Measurements from ENCODE around the gene CHCHD6.

CHCHD6 gene

DNA sequence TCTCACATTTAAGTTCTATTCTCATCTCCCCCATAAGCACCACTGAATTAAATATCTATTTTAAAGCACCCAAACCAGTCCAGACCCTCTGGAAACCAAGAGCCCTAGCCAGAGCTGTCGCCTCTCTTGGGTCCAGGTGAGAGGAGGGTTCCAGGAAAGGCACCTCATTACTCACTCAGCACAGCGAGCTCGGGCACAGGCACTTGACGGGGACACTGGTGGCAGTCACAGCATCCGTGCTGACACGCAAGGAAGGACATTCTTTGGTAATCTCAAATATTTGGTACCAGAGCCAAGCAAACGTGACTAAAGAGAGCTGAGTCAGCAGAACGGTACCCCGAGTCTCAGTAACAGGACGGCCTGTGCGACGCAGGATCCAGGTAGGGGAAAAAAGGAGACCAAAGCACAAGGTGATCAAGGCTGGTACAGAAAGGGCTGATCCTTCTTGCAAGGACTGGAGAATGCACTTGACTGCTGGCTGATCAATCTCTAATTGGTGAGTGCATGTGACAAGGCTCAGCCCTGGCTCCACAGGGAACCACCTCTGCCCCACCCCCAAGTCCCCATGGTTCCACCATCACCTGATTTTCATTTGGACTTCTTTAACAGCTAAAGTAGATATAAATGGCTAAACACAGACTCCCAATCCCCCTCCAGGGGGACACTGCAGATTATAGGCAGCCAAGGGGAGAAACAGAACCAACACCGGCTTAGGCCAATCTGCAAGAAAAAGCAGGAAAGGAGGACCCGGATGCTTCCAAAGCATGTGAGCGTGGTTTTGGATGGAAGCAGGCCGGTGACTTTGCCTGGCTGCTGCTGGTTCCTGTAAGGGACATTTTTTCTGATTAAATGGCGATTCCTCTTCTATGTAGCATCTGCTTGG, 61.4 kb downstream of the CHCHD6 start:
- ATAC-seq (ENCODE audit: insufficient read depth, low read depth) (no peak), DNase-seq (no peak)
- Histone ChIP-seq H2AFZ (ENCODE audit: low read depth, low read length) (no peak overlapping the region), H3K4me2 (ENCODE audit: insufficient read depth, low read length) (no peak overlapping the region), H3K27me3 (ENCODE audit: insufficient read depth, low read length, poor library complexity) (no peaks in the 10 kb centered on the region), H3K4me1 (ENCODE audit: insufficient read depth, low read length) (no peaks in the 10 kb centered on the region), H3K36me3 (ENCODE audit: insufficient read depth, low read length) (peaks cover 24% of the 10 kb centered on the region), H3K79me2 (ENCODE audit: insufficient read depth, low read length) (peaks cover 5% of the 10 kb centered on the region; the same call in 1 of the 2 replicates), H3K9ac (ENCODE audit: low read depth, low read length) (no peak overlapping the region), H3K4me3 (ENCODE audit: low read depth in 1 of 2, low read length in 2 of 2) (no peak overlapping the region), H3K9me3 (ENCODE audit: insufficient read depth, low read length, severe bottlenecking) (no peaks in the 10 kb centered on the region), H4K20me1 (ENCODE audit: insufficient read depth, low read length) (no peaks in the 10 kb centered on the region), H3K27ac (ENCODE audit: low read length) (no peak overlapping the region)
- TF ChIP-seq, protein P1, sequence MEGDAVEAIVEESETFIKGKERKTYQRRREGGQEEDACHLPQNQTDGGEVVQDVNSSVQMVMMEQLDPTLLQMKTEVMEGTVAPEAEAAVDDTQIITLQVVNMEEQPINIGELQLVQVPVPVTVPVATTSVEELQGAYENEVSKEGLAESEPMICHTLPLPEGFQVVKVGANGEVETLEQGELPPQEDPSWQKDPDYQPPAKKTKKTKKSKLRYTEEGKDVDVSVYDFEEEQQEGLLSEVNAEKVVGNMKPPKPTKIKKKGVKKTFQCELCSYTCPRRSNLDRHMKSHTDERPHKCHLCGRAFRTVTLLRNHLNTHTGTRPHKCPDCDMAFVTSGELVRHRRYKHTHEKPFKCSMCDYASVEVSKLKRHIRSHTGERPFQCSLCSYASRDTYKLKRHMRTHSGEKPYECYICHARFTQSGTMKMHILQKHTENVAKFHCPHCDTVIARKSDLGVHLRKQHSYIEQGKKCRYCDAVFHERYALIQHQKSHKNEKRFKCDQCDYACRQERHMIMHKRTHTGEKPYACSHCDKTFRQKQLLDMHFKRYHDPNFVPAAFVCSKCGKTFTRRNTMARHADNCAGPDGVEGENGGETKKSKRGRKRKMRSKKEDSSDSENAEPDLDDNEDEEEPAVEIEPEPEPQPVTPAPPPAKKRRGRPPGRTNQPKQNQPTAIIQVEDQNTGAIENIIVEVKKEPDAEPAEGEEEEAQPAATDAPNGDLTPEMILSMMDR (IDR thresholded peaks at IDR 0.05; ENCODE audit: borderline replicate concordance, extremely low read depth, low read length, poor library complexity, severe bottlenecking): no peak
- TF ChIP-seq EZH2 (IDR thresholded peaks at IDR 0.05; ENCODE audit: borderline replicate concordance, low read depth, low read length, severe bottlenecking): no peak

DNA sequence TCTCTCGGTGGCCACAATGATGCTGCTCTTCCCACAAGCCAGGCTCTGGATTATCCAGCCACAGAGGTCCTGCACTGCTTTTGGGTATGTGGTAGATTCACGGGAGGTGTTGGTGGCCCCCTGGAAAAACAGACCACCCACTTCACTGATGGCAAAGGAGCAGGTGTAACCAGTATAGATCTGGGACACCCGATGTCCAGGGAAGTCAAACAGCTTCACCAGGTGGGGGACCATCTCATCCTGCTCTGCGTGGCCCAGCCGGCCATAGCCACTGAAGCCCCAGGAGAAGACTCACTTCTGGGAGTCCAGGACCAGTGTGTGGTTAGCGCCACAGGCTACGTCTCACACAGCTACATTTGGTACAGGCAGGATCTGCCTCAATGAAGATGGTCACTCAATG, 62.6 kb downstream of the CHCHD6 start:
- no peak overlapping the region for H3K4me3 ChIP-seq (ENCODE audit: low read depth in 1 of 2, low read length in 2 of 2)
- no peaks in the 10 kb centered on the region for H3K27me3 ChIP-seq (ENCODE audit: insufficient read depth, low read length, poor library complexity)
- DNase-seq: no peak
- no peaks in the 10 kb centered on the region for H3K9me3 ChIP-seq (ENCODE audit: insufficient read depth, low read length, severe bottlenecking)
- H4K20me1 ChIP-seq (ENCODE audit: insufficient read depth, low read length): no peaks in the 10 kb centered on the region
- H3K4me2 ChIP-seq (ENCODE audit: insufficient read depth, low read length): no peak overlapping the region
- H3K4me1 ChIP-seq (ENCODE audit: insufficient read depth, low read length): no peaks in the 10 kb centered on the region
- H3K9ac ChIP-seq (ENCODE audit: low read depth, low read length): no peak overlapping the region
- no peak overlapping the region for H3K27ac ChIP-seq (ENCODE audit: low read length)
- H3K79me2 ChIP-seq (ENCODE audit: insufficient read depth, low read length): peaks cover 6% of the 10 kb centered on the region
- ATAC-seq (ENCODE audit: insufficient read depth, low read depth): no peak
- TF ChIP-seq, protein P1 (IDR thresholded peaks at IDR 0.05; ENCODE audit: borderline replicate concordance, extremely low read depth, low read length, poor library complexity, severe bottlenecking): no peak
- no peak for TF ChIP-seq EZH2 (IDR thresholded peaks at IDR 0.05; ENCODE audit: borderline replicate concordance, low read depth, low read length, severe bottlenecking)
- no peak overlapping the region for H2AFZ ChIP-seq (ENCODE audit: low read depth, low read length)
- peaks cover 24% of the 10 kb centered on the region for H3K36me3 ChIP-seq (ENCODE audit: insufficient read depth, low read length)

DNA sequence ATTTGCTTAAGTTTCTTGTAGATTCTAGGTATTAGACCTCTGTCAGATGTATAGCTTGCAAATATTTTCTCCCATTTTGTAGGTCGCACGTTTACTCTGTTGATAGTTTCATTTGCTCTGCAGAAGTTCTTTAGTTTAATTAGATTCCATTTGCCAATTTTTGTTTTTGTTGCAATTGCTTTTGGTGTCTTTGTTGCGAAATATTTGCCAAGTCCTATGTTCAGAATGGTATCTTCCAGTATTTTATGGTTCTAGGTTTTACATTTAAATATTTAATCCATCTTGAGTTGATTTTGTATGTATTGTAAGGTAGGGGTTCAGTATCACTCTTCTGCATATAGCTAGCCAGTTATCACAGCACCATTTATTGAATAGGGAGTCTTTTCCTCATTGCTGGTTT, 64.9 kb downstream of the CHCHD6 start:
- Histone ChIP-seq H3K9me3 (ENCODE audit: insufficient read depth, low read length, severe bottlenecking) (no peaks in the 10 kb centered on the region), H3K36me3 (ENCODE audit: insufficient read depth, low read length) (peaks cover 24% of the 10 kb centered on the region), H3K4me3 (ENCODE audit: low read depth in 1 of 2, low read length in 2 of 2) (no peak overlapping the region), H3K4me1 (ENCODE audit: insufficient read depth, low read length) (no peaks in the 10 kb centered on the region), H3K4me2 (ENCODE audit: insufficient read depth, low read length) (no peak overlapping the region), H3K27ac (ENCODE audit: low read length) (no peak overlapping the region), H3K79me2 (ENCODE audit: insufficient read depth, low read length) (peaks cover 3% of the 10 kb centered on the region; the same call in 1 of the 2 replicates), H4K20me1 (ENCODE audit: insufficient read depth, low read length) (no peaks in the 10 kb centered on the region), H3K27me3 (ENCODE audit: insufficient read depth, low read length, poor library complexity) (no peaks in the 10 kb centered on the region), H3K9ac (ENCODE audit: low read depth, low read length) (no peak overlapping the region), H2AFZ (ENCODE audit: low read depth, low read length) (no peak overlapping the region)
- ATAC-seq (ENCODE audit: insufficient read depth, low read depth): no peak
- DNase-seq: no peak
- TF ChIP-seq EZH2 (IDR thresholded peaks at IDR 0.05; ENCODE audit: borderline replicate concordance, low read depth, low read length, severe bottlenecking): no peak
- TF ChIP-seq, protein P1 (IDR thresholded peaks at IDR 0.05; ENCODE audit: borderline replicate concordance, extremely low read depth, low read length, poor library complexity, severe bottlenecking): no peak

Measured in DND-41 (cell line).